OCI-LY1 (cell line): ENCODE measurements around the gene E2F8.

Experiments used
- H2AFZ ChIP-seq: fragments of 200-600 bp; sonication (generic), shearing (Covaris generic); 2 replicates; pipeline ENCODE4 v1.6.0; 2014; ENCODE audit warnings: antibody characterized with exemption, mild to moderate bottlenecking, low read length
- H3F3A ChIP-seq: fragments of 200-600 bp; sonication (generic), shearing (Covaris generic); 2 replicates; pipeline ENCODE4 v1.6.0; 2014; ENCODE audit warnings: mild to moderate bottlenecking, antibody characterized with exemption, low read length, moderate library complexity; ENCODE audit not compliant: insufficient read depth
- H3K27ac ChIP-seq: fragments of 200-600 bp; sonication (generic); 2 replicates; pipeline ENCODE4 v1.5.1; 2014; ENCODE audit warnings: low read length, mixed run types, mild to moderate bottlenecking, low read depth; ENCODE audit not compliant: poor library complexity, severe bottlenecking
- H3K27me3 ChIP-seq: fragments of 200-600 bp; sonication (generic); 2 replicates; pipeline ENCODE4 v1.6.0; 2014; ENCODE audit warnings: antibody characterized with exemption, mild to moderate bottlenecking, low read length, moderate library complexity; ENCODE audit not compliant: insufficient read depth
- H3K36me3 ChIP-seq: fragments of 200-600 bp; sonication (generic); 2 replicates; pipeline ENCODE4 v1.6.1; 2014; ENCODE audit warnings: mild to moderate bottlenecking, antibody characterized with exemption, low read length, moderate library complexity, mixed read lengths; ENCODE audit not compliant: insufficient read depth
- H3K4me1 ChIP-seq: fragments of 200-600 bp; sonication (generic); 2 replicates; pipeline ENCODE4 v1.5.1; 2014; ENCODE audit warnings: mild to moderate bottlenecking, low read length, moderate library complexity; ENCODE audit not compliant: insufficient read depth, severe bottlenecking
- H3K4me2 ChIP-seq: fragments of 200-600 bp; sonication (generic), shearing (Covaris generic); 2 replicates; pipeline ENCODE4 v1.6.1; 2014; ENCODE audit warnings: low read length
- H3K4me3 ChIP-seq: fragments of 200-600 bp; sonication (generic); 2 replicates; pipeline ENCODE4 v1.5.1; 2014; ENCODE audit warnings: low read length, low read depth, mild to moderate bottlenecking, mixed read lengths; ENCODE audit not compliant: poor library complexity, severe bottlenecking
- H3K79me2 ChIP-seq: fragments of 200-600 bp; shearing (Covaris generic); 2 replicates; pipeline ENCODE4 v1.6.1; 2016; ENCODE audit warnings: mixed run types, low read length, mixed read lengths; ENCODE audit not compliant: insufficient read depth
- H3K9ac ChIP-seq: fragments of 200-600 bp; sonication (generic), shearing (Covaris generic); 2 replicates; pipeline ENCODE4 v1.6.1; 2014; ENCODE audit warnings: mild to moderate bottlenecking, low read length, mixed read lengths
- H3K9me2 ChIP-seq: fragments of 200-600 bp; sonication (generic), shearing (Covaris generic); 2 replicates; pipeline ENCODE4 v1.6.1; 2014; ENCODE audit warnings: low read depth, mild to moderate bottlenecking, low read length, mixed read lengths
- H3K9me3 ChIP-seq: fragments of 200-600 bp; shearing (Covaris generic); 2 replicates; pipeline ENCODE4 v1.6.1; 2014; ENCODE audit warnings: low read length, mixed read lengths
- H4K20me1 ChIP-seq: fragments of 200-600 bp; sonication (generic), shearing (Covaris generic); 2 replicates; pipeline ENCODE4 v1.6.0; 2016; ENCODE audit warnings: mild to moderate bottlenecking, low read length; ENCODE audit not compliant: insufficient read depth
- CTCF ChIP-seq: fragments of 200-600 bp; sonication (generic), shearing (Covaris generic); IDR thresholded peaks from 2 replicates; pipeline ENCODE4 v1.5.1; 2017; ENCODE audit warnings: mild to moderate bottlenecking, antibody characterized with exemption, low read length, moderate library complexity, mixed read lengths
- EZH2 ChIP-seq: fragments of 200-600 bp; sonication (generic), shearing (Covaris generic); IDR thresholded peaks from 2 replicates; pipeline ENCODE4 v1.8.0; 2017; ENCODE audit warnings: borderline replicate concordance, mixed run types, mild to moderate bottlenecking, antibody characterized with exemption, low read length, moderate library complexity, mixed read lengths

The E2F8 gene

GRCh38 chr11:19181531-19182261, 59.0 kb downstream of the E2F8 start:
- H4K20me1 ChIP-seq = no peaks in the 10 kb centered on the region
- no peak overlapping the region for H2AFZ ChIP-seq
- H3K9ac ChIP-seq = no peak overlapping the region

GRCh38 chr11:19176629-19177186, 64.0 kb downstream of the E2F8 start:
- H4K20me1 ChIP-seq = no peaks in the 10 kb centered on the region
- H3K9ac ChIP-seq = no peak overlapping the region
- H3K27me3 ChIP-seq = no peaks in the 10 kb centered on the region
- H3K79me2 ChIP-seq = no peaks in the 10 kb centered on the region
- no peaks in the 10 kb centered on the region for H3K9me3 ChIP-seq
- H3K27ac ChIP-seq = no peak overlapping the region
- H2AFZ ChIP-seq = no peak overlapping the region
- H3K9me2 ChIP-seq = no peaks in the 10 kb centered on the region
- TF ChIP-seq EZH2 (no peak), CTCF (no peak)
- H3K4me1 ChIP-seq = no peaks in the 10 kb centered on the region
- no peak overlapping the region for H3K4me2 ChIP-seq
- no peak overlapping the region for H3K4me3 ChIP-seq
- no peaks in the 10 kb centered on the region for H3F3A ChIP-seq
- peaks cover 48% of the 10 kb centered on the region for H3K36me3 ChIP-seq

More at GRCh38 chr11:19181531-19182261, 59.0 kb downstream of the E2F8 start:
- H3K36me3 ChIP-seq = peaks cover 10% of the 10 kb centered on the region; the same call in 1 of the 2 replicates
- H3K9me2 ChIP-seq = no peaks in the 10 kb centered on the region
- no peak overlapping the region for H3K4me2 ChIP-seq
- no peaks in the 10 kb centered on the region for H3K79me2 ChIP-seq
- H3K4me3 ChIP-seq = no peak overlapping the region
- TF ChIP-seq EZH2 (no peak), CTCF (no peak)
- no peak overlapping the region for H3K27ac ChIP-seq
- no peaks in the 10 kb centered on the region for H3K4me1 ChIP-seq
- no peaks in the 10 kb centered on the region for H3K27me3 ChIP-seq
- no peaks in the 10 kb centered on the region for H3K9me3 ChIP-seq
- no peaks in the 10 kb centered on the region for H3F3A ChIP-seq
